Caco-2 (cell line): ENCODE results near the gene TFAP2E. TPM values are rescaled to one million over a fixed set of nuclear protein-coding genes. Genes with fewer than 3 reads are reported as not detected.

Experiments
- BruUV-seq: library from RNA; stranded (reverse); fragments of 400-500 nt; replicated peaks from 2 replicates; lab custom pipeline; 2021; lab: Mats Ljungman, UMichigan
- CTCF ChIA-PET: fragments of 300-600 bp; sonication (Branson Sonifier 250); formaldehyde crosslinking; loops from one replicate; lab custom pipeline; 2022; ENCODE audit warnings: antibody characterized with exemption; lab: Charles Lee
- POLR2A ChIA-PET: fragments of 300-600 bp; sonication (Branson Sonifier 250); formaldehyde crosslinking; loops from one replicate; lab custom pipeline; 2022; ENCODE audit warnings: antibody characterized with exemption; lab: Charles Lee
- DNase-seq, 2 experiments: peaks; one replicate each; pipeline versions ENCODE4 v3.0.0 to v3.0.0-alpha.2; 2020 to 2022
- H3K27me3 ChIP-seq: replicated peaks from 2 replicates; pipeline ENCODE4 v1.6.0; 2011; ENCODE audit warnings: low read length; ENCODE audit not compliant: control insufficient read depth, insufficient read depth
- H3K36me3 ChIP-seq: 2 replicates; pipeline ENCODE4 v1.5.1; 2011; ENCODE audit warnings: low read length; ENCODE audit not compliant: control insufficient read depth, insufficient read depth
- H3K4me1 ChIP-seq: fragments of 250-450 bp; sonication (Bioruptor Pico); 2 replicates; pipeline ENCODE4 v1.5.1; 2020; ENCODE audit warnings: mild to moderate bottlenecking
- H3K4me3 ChIP-seq: 2 replicates; pipeline ENCODE4 v1.5.1; 2011; ENCODE audit warnings: low read depth, mild to moderate bottlenecking, control low read depth, low read length
- H3K9me3 ChIP-seq: fragments of 250-450 bp; sonication (Bioruptor Pico); 2 replicates; pipeline ENCODE4 v1.5.1; 2020; ENCODE audit warnings: mild to moderate bottlenecking, moderate library complexity
- H3K27ac Mint-ChIP-seq: one replicate; pipeline ENCODE4 v1.8.0; 2022; ENCODE audit warnings: mixed read lengths; ENCODE audit not compliant: unreplicated experiment
- H3K27me3 Mint-ChIP-seq: one replicate; pipeline ENCODE4 v1.8.0; 2022; ENCODE audit warnings: mixed read lengths; ENCODE audit not compliant: insufficient read depth, unreplicated experiment
- H3K36me3 Mint-ChIP-seq: one replicate; pipeline ENCODE4 v1.8.0; 2022; ENCODE audit warnings: mild to moderate bottlenecking, mixed read lengths; ENCODE audit not compliant: insufficient read depth, unreplicated experiment
- H3K4me1 Mint-ChIP-seq: one replicate; pipeline ENCODE4 v1.8.0; 2022; ENCODE audit warnings: low read depth, mixed read lengths; ENCODE audit not compliant: unreplicated experiment
- H3K4me3 Mint-ChIP-seq: one replicate; pipeline ENCODE4 v1.8.0; 2022; ENCODE audit warnings: mild to moderate bottlenecking, moderate library complexity, mixed read lengths; ENCODE audit not compliant: unreplicated experiment
- H3K9me3 Mint-ChIP-seq: one replicate; pipeline ENCODE4 v1.8.0; 2022; ENCODE audit warnings: mixed read lengths; ENCODE audit not compliant: unreplicated experiment
- intact Hi-C: fragments of 100-400 bp; cut with micrococcal nuclease; formaldehyde crosslinking; loops from one replicate; pipeline ENCODE4 v1.10.0; 2022; ENCODE audit not compliant: unreplicated experiment
- total RNA-seq: library from RNA; stranded (reverse); gene quantifications from 2 replicates; pipeline ENCODE4 v1.2.3, GENCODE V29; 2022
- TF ChIP-seq, protein P1 (sequence below), 2 experiments: fragments of 200-600 bp in 1 of 2; IDR thresholded peaks; 1 replicate in 1 of 2; 2 replicates in 1 of 2; pipeline versions ENCODE4 v1.5.1 to v1.8.0; 2011 to 2022; ENCODE audit warnings: antibody characterized with exemption in 1 of 2, control low read depth in 1 of 2, inconsistent platforms in 1 of 2, low read depth in 1 of 2, low read length in 1 of 2, mild to moderate bottlenecking in 1 of 2, moderate library complexity in 1 of 2; ENCODE audit not compliant: insufficient read depth in 1 of 2, severe bottlenecking in 1 of 2, unreplicated experiment in 1 of 2

Gene TFAP2E
- total RNA-seq, 1 experiment from 2014 or later: 3.4 TPM

DNA sequence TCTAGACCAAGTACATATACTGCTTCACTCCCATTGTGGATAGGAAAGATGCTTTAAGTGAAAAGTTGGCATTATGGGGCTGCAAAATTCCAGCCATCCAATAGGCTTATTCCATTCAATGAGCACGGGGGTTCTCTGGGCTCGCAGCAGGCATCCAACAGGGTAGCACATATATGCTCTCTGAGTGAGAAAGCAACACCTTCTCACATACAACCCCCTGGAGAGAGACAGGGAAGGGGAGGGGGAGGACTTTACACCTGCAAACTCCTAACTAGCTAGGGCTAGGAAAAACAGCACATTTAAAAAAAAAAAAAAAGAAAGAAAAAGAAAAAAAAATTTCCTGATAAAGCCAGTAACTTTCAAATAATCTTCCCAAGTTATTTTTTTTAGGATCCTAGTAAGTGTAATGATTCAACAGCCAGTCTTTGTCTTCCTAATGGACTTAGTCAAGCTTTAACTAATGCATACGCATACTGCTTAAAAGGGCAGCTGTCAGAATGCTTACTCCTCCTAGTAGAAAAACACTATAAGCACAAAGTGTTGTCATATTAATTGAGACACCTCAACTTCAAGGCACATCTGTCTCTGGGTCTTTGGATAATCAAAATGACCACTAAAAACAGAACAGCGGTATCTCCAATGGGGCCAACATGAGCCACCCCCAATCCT, 49.5 kb downstream of the TFAP2E start:
- H3K4me3 ChIP-seq: no peak overlapping the region
- no peaks in the 10 kb centered on the region for H3K9me3 Mint-ChIP-seq
- H3K27me3 ChIP-seq: no peaks in the 10 kb centered on the region
- H3K27ac Mint-ChIP-seq: no peak overlapping the region
- POLR2A ChIA-PET: no interaction called here
- H3K9me3 ChIP-seq: no peaks in the 10 kb centered on the region
- BruUV-seq: no TSS peak
- intact Hi-C loops: no loop called here
- H3K4me1 ChIP-seq: no peaks in the 10 kb centered on the region
- no peaks in the 10 kb centered on the region for H3K27me3 Mint-ChIP-seq
- TF ChIP-seq, protein P1, sequence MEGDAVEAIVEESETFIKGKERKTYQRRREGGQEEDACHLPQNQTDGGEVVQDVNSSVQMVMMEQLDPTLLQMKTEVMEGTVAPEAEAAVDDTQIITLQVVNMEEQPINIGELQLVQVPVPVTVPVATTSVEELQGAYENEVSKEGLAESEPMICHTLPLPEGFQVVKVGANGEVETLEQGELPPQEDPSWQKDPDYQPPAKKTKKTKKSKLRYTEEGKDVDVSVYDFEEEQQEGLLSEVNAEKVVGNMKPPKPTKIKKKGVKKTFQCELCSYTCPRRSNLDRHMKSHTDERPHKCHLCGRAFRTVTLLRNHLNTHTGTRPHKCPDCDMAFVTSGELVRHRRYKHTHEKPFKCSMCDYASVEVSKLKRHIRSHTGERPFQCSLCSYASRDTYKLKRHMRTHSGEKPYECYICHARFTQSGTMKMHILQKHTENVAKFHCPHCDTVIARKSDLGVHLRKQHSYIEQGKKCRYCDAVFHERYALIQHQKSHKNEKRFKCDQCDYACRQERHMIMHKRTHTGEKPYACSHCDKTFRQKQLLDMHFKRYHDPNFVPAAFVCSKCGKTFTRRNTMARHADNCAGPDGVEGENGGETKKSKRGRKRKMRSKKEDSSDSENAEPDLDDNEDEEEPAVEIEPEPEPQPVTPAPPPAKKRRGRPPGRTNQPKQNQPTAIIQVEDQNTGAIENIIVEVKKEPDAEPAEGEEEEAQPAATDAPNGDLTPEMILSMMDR (IDR thresholded peaks at IDR 0.05; ENCODE audit: insufficient read depth in 1 of 2, low read depth in 1 of 2, low read length in 1 of 2, severe bottlenecking in 1 of 2, unreplicated experiment in 1 of 2): no peak
- H3K4me3 Mint-ChIP-seq: no peak overlapping the region
- CTCF ChIA-PET: interaction anchor here (0.7 kb wide), 1 partner anchor 105 kb away, joined by 3 read pairs; no protein-coding TSS in a partner anchor
- H3K4me1 Mint-ChIP-seq: no peaks in the 10 kb centered on the region
- no peaks in the 10 kb centered on the region for H3K36me3 ChIP-seq
- DNase-seq: no peak
- H3K36me3 Mint-ChIP-seq: peaks cover 9% of the 10 kb centered on the region

DNA sequence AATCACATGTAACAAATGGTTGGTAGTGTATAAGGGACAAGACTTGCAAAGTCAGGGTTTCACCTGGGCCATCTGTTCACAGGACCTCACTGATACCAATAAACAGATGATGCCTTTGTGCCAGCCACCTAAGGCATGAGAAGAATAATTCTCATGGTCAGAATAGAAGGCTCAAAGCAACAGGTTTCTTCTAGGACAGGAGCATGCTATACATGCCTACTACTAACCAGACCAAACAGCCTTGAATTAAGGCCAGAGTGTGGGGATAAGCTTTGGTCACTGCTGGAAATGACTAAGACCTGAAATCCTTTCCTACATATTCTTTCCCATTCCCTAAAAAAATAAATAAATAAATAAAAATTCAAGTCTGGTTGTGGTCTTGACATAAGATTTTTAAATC, 50.7 kb downstream of the TFAP2E start:
- no peak overlapping the region for H3K4me3 Mint-ChIP-seq
- Histone ChIP-seq H3K36me3 (no peaks in the 10 kb centered on the region), H3K27me3 (no peaks in the 10 kb centered on the region), H3K4me3 (no peak overlapping the region), H3K4me1 (no peaks in the 10 kb centered on the region), H3K9me3 (no peaks in the 10 kb centered on the region)
- H3K9me3 Mint-ChIP-seq: no peaks in the 10 kb centered on the region
- peaks cover 14% of the 10 kb centered on the region for H3K36me3 Mint-ChIP-seq
- intact Hi-C loops: no loop called here
- ChIA-PET CTCF (no interaction called here), POLR2A (no interaction called here)
- no peak for DNase-seq
- BruUV-seq: no TSS peak
- TF ChIP-seq, protein P1 (IDR thresholded peaks at IDR 0.05; ENCODE audit: insufficient read depth in 1 of 2, low read depth in 1 of 2, low read length in 1 of 2, severe bottlenecking in 1 of 2, unreplicated experiment in 1 of 2): no peak
- H3K27ac Mint-ChIP-seq: no peak overlapping the region
- H3K4me1 Mint-ChIP-seq: no peaks in the 10 kb centered on the region
- no peaks in the 10 kb centered on the region for H3K27me3 Mint-ChIP-seq

DNA sequence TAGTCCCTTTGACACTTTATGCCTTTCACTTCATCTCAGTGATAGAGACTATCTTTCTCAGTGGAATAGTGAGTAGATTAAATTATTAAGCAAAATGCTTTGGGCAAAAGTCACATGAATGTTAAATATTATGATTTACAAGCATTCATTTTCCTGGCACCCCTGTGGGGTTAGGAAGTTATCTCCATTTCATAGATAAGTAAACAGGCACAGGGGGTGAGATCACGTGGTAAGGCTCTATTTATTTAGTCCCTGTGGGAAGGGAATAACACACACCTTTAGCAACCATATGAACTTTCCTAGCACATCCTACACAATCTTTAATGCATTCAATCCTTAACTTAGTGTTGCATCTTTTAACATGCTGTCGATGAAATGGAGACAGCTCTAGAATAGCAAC, 55.9 kb downstream of the TFAP2E start:
- TF ChIP-seq, protein P1 (IDR thresholded peaks at IDR 0.05; ENCODE audit: insufficient read depth in 1 of 2, low read depth in 1 of 2, low read length in 1 of 2, severe bottlenecking in 1 of 2, unreplicated experiment in 1 of 2): no peak
- CTCF ChIA-PET: no interaction called here
- no peak overlapping the region for H3K4me3 ChIP-seq
- H3K27me3 Mint-ChIP-seq: no peaks in the 10 kb centered on the region
- no peaks in the 10 kb centered on the region for H3K9me3 Mint-ChIP-seq
- no peak overlapping the region for H3K4me3 Mint-ChIP-seq
- no peaks in the 10 kb centered on the region for H3K27me3 ChIP-seq
- H3K4me1 Mint-ChIP-seq: no peaks in the 10 kb centered on the region
- H3K4me1 ChIP-seq: no peaks in the 10 kb centered on the region
- peaks cover 42% of the 10 kb centered on the region for H3K36me3 Mint-ChIP-seq
- DNase-seq: no peak
- H3K36me3 ChIP-seq: no peaks in the 10 kb centered on the region
- H3K27ac Mint-ChIP-seq: no peak overlapping the region
- intact Hi-C loops: no loop called here
- POLR2A ChIA-PET: no interaction called here
- no peaks in the 10 kb centered on the region for H3K9me3 ChIP-seq
- no TSS peak for BruUV-seq
